NCI-H146 treated with DMSO at 0.1 percent for 48 hours (cell line): Measurements from ENCODE around the gene ITGB6.

ENCODE experiments used
- DNase-seq: peaks from one replicate; lab custom pipeline; 2025; ENCODE audit not compliant: unreplicated experiment; lab: John Stamatoyannopoulos, UW

Gene ITGB6

DNA sequence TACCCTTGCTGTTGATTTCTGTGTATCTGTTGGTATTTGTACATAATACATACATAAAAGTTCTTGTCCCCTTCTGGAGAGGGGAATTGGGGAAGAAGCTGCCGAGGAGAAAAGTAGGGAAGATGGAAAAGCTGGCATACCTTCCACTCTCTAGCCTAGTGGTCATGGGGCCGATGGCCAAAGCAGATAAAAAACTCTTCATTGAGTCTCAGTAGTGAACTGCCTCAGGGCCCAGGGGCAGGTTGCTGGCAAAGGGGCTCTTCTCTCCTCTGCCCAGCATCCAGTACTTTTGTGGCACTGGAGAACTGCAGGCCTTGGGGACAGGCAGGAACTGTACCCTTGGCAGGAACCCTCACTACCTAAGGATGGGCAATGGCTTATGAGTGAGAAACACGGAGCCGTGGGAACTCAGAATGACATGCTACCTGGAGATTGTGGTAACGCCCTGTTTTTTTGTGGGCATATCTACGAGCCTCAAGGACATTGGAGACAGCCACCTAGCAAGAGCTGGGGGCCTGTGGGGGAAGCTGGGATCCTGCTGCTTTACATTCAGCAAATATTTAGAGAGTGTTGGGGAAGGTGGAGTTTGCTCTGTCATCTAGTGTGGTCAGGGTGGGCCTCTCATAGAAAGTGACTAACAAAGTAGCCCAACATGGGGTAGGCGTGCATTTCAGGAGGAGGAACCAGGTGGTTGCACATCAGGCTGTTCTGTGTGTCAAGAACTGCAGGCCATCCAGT, 22.6 kb upstream of the ITGB6 start:
- DNase-seq: no peak

DNA sequence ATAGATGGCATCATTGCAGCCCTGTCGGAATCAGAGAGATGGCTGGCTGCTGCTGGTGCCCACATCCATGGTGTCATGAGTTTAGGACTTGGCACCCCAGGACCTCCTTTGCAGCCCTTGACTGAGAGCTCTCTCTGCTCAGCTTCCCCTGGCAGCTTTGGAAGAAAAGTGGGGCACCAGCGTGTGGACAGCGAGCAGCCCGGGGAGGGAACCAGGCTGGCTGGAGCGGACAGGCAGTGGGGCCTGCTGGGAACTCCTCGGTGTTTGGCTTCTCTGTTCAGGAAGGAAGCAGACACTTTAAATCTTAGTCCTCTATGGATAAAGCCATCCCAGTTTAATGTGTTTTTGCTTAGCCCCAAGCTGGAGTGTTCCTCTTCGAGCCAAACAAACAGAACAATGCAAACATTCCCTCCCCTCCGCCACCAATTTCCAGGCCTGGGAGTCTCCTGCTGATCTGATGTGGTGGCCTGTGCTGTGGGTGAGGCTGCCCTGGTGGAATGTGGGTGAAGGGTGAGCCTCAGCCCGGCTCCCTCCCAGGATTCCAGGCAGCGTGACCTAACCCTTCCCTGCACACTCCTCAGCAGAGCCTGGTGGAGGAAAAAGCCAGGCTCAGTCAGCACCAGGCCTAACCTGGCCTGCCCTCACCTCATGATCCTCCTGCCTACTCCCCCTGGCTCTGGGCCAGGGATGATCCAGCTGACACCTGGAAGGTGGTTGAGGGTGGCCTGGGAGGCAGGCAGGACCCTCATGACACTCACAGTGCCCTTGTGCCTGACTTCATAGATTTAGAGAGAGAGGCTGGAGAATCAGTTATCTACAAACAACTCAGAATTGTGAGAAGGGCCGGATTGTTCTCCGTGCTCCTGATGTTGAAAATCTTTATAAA, 21.6 kb upstream of the ITGB6 start:
- no peak for DNase-seq

DNA sequence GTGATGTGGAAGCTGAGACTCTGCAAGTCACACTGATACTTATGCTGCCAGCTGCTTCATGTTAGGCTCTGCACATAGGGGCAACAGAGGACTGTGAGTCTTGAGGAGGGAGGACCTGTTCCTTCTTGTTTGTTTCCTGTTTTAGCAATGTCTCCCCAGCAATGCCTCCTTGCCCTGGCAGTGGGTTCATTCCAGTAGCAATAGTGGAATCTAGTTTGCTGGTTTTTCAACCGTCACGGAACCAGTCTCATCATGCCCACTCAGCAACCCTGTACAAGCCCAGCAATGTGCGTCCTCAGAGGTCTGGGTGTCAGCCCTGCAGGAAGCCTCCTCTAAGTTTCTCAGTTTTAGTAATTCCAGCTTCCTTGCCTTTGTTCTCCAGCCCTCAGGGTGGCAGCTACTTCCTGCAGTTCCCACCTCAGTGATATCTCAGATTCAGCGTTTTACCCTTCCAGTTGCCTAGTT, 20.5 kb upstream of the ITGB6 start:
- DNase-seq: no peak

DNA sequence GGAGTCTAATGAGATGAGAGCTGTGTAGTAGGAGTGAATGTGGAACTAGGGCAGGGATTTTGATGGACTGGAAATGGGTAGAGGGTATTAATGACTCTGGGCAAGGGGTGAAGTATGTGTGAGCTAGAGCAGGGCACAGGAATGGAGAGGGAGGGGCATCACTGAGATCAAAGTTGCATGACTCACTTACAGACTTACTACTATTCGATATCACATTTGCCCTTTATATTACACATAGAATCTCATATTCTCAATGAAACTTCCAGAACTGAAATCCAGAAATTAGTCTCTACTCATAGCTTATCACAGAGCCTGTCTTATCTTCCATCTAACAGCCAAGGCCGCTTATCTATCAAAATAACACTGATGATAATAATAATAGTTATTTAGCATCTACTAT, 20.0 kb upstream of the ITGB6 start:
- no peak for DNase-seq

DNA sequence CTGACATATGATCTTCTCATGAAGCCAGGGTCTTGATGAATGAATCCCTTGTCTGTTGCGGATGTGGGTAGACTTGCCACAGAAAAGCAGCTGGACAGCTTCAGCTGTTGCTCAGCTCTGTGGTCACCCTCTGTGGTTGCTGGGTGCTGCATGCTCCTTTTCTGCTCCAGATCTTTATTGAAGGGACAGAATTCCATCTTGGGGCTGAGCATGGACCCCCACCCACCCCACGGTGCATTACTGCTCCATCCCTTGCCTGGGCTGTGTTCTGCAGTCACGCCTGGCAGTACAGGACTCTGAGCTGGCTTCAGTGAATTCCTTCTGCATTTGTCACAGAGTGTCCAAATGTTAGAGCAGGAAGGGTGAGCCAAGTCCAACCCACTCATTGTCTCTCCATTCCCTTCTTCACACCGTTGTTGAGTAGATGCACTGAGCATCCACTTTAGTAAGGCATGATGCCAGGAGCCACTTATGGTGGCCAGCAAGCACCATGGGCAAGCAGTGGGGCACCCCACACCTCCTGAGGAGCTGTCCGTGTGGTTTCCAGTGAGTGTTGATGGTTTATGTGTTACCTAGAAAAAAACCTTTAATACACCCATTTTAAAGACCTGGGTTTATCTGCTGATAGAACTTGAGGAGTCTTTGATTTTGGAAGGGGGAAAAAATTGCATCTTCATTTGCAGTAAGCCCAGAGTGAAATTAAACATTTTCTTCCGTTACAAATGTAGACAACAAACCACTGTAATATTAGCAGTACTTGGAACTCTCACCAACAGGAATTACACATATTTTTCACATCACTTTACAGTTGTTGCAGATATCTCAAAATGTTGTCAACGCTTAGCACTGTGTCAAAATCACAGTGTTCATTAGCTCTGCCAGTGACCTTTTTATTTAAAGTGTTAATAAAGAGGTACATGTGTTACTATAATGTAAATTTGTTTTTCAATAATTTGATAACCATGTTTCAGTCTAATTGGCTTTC, 14.7 kb upstream of the ITGB6 start:
- DNase-seq: no peak

DNA sequence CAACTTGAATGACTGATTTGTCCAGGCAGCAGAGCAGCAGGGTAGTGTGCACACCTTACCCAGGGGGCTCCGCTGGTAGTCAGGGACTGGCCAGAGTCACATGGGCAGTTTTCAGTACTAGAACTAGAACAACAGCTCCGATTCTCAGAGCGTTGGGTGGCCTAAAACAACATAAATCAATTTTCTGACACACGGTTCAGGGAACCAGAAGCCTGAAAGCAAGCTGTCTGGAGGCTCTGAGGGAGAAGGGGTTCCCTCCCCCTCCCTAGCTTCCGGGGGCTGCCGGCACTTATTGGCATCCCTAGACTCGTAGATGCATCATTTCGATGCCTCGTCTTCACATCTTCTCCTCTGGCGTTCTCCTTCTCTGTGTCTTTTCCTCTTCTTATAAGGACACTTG, 13.4 kb upstream of the ITGB6 start:
- no peak for DNase-seq

DNA sequence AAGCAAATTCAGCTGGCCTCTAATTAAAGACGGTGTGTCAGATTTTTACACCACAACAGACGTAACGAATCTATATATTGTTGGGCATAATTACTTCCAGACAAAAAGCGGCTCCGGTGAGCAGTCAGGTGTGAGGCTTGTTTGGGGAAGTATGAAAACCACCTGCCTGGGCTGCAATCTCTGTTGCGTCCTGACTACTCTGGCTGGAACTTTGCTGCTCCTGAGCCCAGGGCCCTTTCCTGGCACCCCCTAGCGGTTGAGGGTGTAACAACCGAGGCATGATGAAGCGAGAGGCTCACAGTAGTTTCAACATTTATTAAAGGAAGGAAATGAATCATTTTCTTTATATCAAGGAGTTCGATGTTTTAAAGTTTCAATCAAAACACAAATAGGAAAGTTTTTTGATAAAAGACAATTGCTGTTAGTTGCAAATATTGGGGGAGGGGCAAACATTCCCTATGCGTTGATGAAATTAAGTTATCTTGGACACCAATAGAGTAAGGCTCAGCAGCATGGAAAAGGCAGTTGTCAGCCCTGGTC, 10.6 kb upstream of the ITGB6 start:
- no peak for DNase-seq

DNA sequence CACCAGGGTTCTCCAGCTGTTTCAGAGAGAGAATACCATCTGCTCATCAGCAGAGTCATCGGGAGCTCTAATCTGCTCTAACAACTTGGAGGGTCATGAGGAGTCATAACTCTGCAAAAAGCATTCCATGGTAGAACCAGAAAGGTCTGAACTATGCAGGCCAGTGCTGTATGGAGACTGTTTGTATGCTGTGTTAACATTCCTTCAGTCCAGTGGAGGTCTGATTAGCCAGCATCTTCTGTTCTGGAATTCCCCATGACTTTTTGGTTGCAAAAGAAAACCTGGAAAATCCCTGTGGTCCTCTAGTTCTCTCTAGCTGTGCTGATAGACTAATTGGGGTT, 9.4 kb upstream of the ITGB6 start:
- DNase-seq: no peak

DNA sequence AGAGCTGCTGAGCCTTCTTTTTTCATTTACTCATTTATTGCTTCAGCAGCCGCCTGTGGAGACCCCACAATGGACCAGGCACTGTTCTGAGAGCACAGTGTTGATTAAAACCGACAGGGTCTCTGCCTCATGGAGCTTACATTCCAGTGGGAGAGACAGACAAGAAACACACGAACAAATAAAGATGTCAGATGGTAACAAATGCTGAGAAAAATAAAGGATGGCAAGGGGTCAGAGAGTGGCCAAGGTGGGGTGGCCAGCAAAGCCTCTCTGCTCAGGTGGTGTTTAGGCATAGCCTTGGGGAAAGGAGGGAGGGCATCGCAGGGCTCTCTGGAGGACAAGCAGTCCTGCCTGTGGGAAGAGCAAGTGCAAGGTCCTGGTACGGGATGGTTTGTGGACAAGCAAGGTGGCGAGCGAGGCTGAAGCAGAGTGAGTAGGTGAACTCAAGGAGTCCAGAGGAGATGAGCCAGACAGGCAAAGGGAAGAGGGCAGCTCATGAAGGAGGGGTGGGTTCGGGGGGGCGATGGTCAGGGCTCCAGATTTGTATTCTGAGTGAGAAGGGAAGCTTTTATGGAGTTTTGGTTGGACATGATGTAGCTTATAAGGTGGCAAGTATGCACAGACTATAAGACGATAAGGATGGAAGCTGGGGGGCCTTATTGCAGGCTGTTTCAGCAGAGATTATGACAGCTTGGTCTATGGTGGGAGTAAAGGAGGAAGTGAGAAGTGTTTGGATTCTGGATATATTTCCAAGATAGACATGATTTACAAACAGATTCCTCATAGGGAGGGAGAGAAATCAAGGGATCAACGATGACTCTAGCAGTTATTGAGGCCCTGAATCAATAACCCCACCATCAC, 8.8 kb upstream of the ITGB6 start:
- no peak for DNase-seq

DNA sequence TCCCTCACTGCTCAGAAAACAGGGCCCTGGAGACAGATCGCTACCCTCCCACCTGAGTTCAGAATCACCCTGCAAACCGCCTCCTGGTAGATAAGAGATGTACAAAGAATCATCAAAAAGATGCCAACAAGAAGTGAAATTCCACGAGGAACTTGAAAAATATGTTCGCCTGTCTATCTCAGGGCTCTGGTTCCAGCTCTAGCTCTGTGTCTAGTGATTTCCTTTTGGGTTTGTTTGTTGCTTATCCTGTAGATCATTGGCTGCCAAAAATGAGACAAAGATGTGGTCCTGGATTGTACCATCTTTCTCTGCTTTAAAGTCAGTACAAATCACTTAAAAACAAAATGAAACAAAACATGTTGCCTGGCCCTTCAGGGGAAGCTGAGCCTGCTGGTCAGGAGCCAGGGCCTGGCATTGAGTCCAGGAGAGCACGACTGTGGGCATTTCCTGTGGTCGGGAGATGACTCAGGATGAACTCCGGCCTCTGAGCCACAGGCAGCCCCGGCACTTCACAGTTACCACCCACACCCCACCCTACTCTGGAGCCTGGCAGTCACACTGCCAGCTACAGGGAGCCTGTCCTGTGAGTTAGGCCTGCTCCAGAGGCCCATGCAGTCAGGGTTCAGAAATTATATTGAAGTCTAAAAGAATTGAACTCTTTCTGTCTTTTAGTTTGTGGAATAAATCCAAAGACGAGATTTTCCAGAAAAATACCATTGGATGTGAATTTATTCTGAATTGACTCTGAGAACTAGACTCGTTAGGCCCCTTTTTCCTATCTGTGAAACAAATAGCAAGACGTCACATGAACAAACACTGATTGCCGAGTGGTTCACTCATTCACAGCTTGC, 8.0 kb upstream of the ITGB6 start:
- DNase-seq: no peak

DNA sequence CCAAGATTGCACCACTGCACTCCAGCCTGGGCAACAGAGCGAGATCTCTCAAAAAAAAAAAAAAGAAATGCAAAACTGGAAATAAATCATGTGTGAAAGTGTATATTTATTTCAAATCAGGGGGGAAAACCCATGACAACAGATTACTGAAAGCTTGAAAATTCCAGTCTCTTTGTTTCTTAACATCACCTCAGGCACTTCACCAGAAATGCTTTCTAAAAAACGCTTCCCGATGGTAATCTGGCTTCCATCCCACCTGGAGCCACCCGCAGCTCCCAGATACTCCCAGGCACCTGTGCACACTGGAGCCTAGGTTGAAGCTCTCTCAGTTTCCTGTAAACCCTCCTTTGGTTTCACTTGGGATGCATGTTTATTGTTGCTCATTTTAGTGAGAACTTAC, 7.2 kb upstream of the ITGB6 start:
- no peak for DNase-seq

DNA sequence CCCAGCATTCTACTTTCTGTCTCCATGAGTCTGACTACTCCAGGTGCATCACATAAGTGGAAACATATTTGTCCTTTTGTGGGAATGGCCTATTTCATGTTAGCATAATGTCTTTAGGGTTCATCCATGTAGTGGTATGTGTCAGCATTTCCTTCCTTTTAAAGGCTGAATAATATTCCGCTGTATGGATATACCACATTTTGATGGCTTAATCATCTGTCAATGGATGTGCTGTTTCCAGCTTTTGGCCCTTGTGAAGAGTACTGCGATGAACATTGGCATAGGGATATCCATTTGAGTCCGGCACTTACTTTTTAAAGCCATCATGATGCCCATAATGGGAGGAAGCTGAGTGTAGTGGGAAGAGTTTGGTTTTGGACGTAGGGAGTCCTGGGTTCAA, 6.4 kb upstream of the ITGB6 start:
- no peak for DNase-seq

DNA sequence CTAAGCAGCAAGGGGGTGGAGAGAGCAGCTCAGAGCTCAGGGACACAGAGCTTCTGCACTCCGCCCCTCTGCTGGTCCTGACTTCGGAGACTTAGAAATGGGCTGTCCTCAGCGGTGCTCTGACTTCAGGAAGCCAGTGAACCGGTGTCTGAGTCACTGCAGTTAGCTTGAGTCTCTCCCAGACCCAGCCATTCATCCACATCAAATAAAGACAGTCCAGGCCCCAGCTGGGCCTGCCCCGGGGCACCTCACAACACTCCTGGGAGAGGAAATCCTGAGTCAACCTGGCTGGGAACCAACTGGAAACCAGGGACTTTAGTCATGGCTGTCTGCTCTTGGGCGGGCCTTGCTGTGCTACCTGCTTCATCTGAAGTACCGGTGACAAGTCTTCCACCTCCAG, 5.4 kb upstream of the ITGB6 start:
- no peak for DNase-seq

DNA sequence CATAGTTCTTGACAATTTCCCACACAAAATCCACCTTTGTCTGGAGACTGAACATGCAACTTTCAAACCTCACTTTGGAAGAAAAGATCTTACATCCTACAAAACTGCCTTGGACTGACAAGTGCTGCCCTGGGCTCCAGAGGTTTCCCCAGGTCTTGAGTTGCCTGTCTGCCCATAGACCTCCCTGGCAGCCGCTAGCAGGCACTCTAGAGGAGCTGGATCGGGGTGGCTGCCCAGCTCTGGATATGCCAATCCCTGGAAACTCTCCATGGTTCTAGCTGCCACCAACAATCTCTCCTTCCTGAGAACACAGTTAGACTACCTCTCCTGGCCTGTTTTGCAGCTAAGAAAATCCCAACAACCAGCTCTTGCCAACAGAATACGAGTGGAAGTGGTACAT, 3.4 kb upstream of the ITGB6 start:
- DNase-seq: no peak

DNA sequence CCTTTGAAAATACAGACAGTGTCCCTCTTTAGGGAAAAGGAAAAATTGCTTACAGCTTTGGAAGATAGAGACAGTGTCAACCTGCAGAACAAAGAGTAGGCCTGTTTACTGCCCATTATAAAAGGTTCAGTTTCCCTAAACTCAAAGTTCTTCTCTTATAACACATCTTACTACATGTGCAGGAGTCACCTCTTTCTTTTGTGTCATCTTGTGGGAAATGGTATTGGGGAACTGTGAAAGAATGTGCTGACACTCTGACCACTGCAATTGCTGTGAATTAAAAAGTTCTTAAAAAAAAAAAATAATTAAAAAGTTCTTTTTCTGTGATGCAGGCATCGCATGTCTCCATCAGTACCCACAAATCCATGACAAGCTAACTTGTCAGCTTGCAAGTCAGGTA, 2.9 kb upstream of the ITGB6 start:
- DNase-seq: no peak

DNA sequence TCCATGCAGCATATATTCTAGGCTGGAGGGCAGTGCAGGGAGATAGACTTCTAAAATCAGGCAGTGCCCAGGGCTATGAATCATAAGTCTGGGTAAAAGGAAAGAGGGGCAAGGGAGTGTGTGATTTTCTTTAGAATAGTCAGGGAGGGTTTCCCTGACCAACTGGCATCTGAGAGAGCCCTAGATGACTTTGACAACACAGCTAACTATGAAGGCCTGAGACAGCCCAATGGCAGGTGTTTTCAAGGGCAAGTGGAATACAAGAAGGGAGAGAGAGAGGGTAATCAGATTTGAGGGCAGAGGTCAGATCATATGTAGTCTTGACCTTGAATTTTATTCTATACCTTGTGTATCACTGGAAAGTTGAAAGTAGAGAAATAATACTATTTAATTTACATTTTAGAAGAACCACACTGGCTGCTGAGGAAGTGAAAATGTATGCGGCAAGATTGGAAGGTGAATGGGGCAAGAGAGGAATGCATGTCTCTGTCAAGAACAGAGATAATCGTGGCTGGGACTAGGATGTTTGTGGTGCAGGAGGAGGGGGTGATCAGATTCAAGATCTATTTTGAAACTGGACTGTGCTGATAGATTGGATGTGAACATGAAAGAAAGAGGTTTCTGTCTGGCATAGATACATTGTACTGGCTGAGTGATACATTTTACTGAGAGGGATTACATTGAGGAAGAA, 1.9 kb upstream of the ITGB6 start:
- no peak for DNase-seq

DNA sequence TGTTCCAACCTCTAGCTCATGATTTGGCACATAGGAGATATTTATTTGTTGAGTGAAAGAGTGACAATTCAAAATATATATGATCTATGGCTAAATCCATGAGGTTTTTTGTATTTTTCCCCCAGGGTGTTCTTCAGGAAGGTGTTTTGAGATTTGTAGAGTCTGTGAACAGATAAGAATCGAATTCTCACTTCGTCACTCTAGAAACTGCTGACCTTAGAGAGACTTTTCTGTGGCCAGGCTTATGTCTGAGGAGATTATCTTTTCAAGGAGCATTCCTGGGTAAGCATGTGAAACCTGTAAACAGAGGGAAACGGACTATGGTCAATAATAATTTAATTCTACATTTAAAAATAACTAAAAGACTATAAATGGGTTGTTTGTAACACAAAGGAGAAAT, 849 bp upstream of the ITGB6 start:
- no peak for DNase-seq

DNA sequence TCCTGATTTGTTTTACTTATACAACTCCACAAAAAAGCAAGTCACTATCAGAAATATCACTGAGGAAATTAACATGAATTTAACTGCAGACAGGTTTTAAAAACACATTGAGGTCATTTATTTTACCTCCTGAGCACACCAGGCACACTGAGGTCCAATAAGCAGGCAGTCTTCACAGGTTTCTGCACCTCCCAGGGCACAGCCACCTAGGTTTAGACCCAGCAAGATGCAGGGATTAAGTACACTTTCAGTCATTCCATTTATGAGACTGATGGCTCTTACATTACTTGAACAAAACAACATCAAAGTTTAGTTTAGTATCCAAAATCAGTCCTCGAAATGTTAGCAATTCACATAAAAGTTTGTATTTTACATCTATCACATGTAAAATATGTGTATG, 1.0 kb downstream of the ITGB6 start:
- DNase-seq: no peak

DNA sequence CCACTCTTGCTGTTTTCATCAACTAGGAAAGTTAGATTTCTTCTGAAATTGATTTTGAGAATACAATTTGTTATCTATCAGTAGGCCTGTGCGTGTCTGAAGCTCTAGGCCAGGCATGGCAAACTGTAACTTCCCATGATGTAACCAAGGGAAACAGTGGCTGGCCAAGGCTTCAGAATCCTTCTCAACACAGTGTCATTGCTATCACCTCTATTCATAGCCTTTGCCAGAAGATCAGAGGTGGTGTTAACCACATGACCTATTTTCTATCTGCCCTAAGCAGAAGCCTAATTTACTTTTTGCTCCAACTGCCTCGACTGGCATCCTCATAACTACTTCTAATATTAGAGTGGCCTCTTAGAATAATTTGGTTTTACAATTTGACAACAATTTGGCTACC, 2.5 kb downstream of the ITGB6 start:
- no peak for DNase-seq
